Cardiac fibroblast (primary cell): ENCODE measurements around the gene SEZ6.

Source experiments
- DNase-seq, 2 donors: peaks; one replicate each; pipeline versions ENCODE4 v3.0.0 to v3.0.0-alpha.2; 2010; ENCODE audit warnings: low read depth in 2 of 2
- H3K4me3 ChIP-seq, 2 donors: replicated peaks in 1 of 2; 1 replicate in 1 of 2; 2 replicates in 1 of 2; pipeline ENCODE4 v1.5.1; 2011; ENCODE audit warnings: low read depth in 2 of 2, low read length in 2 of 2, mild to moderate bottlenecking in 2 of 2, moderate library complexity in 1 of 2
- CTCF ChIP-seq: IDR thresholded peaks from one replicate; pipeline ENCODE4 v1.5.1; 2011; ENCODE audit warnings: low read depth, mild to moderate bottlenecking, low read length, inconsistent platforms

Gene SEZ6

GRCh38 chr17:28947639-28948038, 58.2 kb downstream of the SEZ6 start:
- TF ChIP-seq CTCF, result no peak
- H3K4me3 ChIP-seq, result no peak overlapping the region
- DNase-seq, result no peak

GRCh38 chr17:28946239-28946638, 59.6 kb downstream of the SEZ6 start:
- no peak overlapping the region for H3K4me3 ChIP-seq
- no peak for TF ChIP-seq CTCF
- DNase-seq, result peak; percentile 58 to 93

DNA sequence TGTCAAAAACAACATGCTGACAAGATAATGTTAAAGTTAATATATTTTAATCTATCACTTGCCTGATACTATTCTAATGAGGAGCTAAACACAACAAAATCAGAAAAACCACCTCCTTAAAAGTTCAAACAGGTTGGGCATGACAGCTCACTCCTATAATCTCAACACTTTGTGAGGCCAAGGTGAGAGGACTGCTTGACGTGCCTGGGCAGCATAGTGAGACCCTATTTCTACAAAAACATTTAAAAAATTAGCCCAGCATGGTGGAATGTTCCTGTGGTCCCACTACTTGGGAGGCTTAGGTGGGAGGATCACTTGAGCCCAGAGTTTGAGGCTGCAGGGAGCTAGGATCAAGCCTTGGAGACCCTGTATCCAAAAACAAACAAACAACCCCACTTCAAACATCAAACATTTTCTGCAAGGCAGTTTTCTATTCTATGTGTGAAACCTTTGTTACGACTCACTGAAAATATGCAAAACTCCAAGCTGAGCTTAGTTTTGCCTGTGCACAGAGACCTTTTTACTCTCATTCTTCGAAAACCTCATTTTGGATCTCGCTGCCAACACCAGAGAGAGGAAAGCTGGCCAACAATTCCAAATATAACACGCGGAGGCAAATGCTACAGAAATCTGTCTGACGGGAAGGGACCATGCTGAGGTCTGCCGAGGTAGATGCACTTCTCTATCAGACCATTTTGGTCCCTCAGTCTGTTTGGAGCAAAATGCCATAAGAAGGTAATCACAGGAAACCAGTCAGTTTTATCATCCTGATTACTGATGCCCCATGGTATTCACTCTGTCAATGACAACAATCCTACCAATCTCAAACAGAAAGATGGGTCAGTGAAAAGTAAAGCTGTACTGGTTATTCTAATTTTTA, 60.7 kb downstream of the SEZ6 start:
- peak; percentile 33 to 63 for DNase-seq
- TF ChIP-seq CTCF, result no peak
- no peak overlapping the region for H3K4me3 ChIP-seq

- DNase-seq, result no peak
- no peak overlapping the region for H3K4me3 ChIP-seq
- no peak for TF ChIP-seq CTCF
Measured at GRCh38 chr17:28944343-28944742, 61.5 kb downstream of the SEZ6 start.

DNA sequence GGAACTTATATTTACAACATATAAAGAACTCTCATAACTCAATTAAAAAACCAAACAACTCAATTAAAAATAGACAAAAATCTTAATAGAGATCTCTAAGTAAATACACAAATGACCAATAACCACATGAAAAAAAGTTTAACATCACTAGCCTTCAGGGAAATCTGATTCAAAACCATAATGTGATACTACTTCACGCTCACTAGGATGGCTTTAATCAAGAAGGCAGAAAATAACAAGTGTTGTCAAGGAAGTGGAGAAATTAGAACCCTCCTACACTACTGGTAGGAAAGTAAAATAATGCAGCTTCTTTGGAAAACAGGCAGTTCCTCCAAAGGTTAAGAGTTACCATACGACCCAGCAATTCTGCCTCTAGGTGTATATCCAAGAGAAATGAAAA, 62.9 kb downstream of the SEZ6 start:
- TF ChIP-seq CTCF, result no peak
- no peak for DNase-seq

GRCh38 chr17:28941251-28941650, 64.6 kb downstream of the SEZ6 start:
- no peak for DNase-seq
- TF ChIP-seq CTCF, result no peak
- H3K4me3 ChIP-seq, result no peak overlapping the region

More for the DNA sequence above, 62.9 kb downstream of the SEZ6 start:
- no peak overlapping the region for H3K4me3 ChIP-seq
